GM12878 (cell line): ENCODE data around the gene SLC15A1. TPM values are rescaled to one million over a fixed set of nuclear protein-coding genes. Genes with fewer than 3 reads are reported as not detected.

Source experiments
- ATAC-seq: fragments of 200-7000 bp; cut with Tn5 transposase; 3 replicates; pipeline ENCODE4 v1.9.1; 2020; ENCODE audit warnings: mild to moderate bottlenecking, moderate library complexity
- BruUV-seq: library from RNA; stranded (reverse); fragments of 400-500 nt; replicated peaks from 2 replicates; lab custom pipeline; 2021; lab: Mats Ljungman, UMichigan
- CTCF ChIA-PET: fragments of 300-600 bp; sonication (Branson Sonifier 250); formaldehyde crosslinking; extraction: SDS; loops from one replicate; lab custom pipeline; 2021; ENCODE audit warnings: inconsistent platforms; lab: Yijun Ruan, JAX
- POLR2A ChIA-PET: fragments of 350-600 bp; formaldehyde crosslinking; extraction: SDS; loops from one replicate; lab custom pipeline; 2021; ENCODE audit warnings: inconsistent platforms; lab: Charles Lee
- RAD21 ChIA-PET: fragments of 300-600 bp; sonication (Branson Sonifier 250); formaldehyde crosslinking; loops from one replicate; lab custom pipeline; 2023; ENCODE audit warnings: antibody characterized with exemption; ENCODE audit not compliant: unreplicated experiment; lab: Charles Lee
- SMC1A ChIA-PET: fragments of 300-600 bp; sonication (Branson Sonifier 250); formaldehyde crosslinking; loops from one replicate; lab custom pipeline; 2023; ENCODE audit not compliant: unreplicated experiment, uncharacterized antibody; lab: Charles Lee
- DNase-seq: peaks from one replicate; pipeline ENCODE4 v3.0.0-alpha.2; 2011; ENCODE audit warnings: low read depth, low spot score
- FAIRE-seq: peaks from 3 replicates; lab custom pipeline; 2011; peaks lifted over from hg19 to GRCh38; lab: Jason Lieb, UNC
- H2AFZ ChIP-seq: 2 replicates; pipeline ENCODE4 v1.6.0; 2011; ENCODE audit warnings: low read depth, low read length, control low read depth; ENCODE audit not compliant: control insufficient read depth
- H3K27ac ChIP-seq: 2 replicates; pipeline ENCODE4 v1.5.1; 2011; ENCODE audit warnings: control low read depth; ENCODE audit not compliant: control insufficient read depth, insufficient read depth
- H3K27me3 ChIP-seq, 2 experiments: replicated peaks in 1 of 2; 2 replicates each; pipeline versions ENCODE4 v1.6.0 to v1.6.1; 2011; ENCODE audit warnings: low read length in 1 of 2; ENCODE audit not compliant: control insufficient read depth in 2 of 2, insufficient read depth in 2 of 2
- H3K36me3 ChIP-seq, 2 experiments: 2 replicates each; pipeline ENCODE4 v1.5.1; 2011; ENCODE audit warnings: low read length in 1 of 2; ENCODE audit not compliant: control insufficient read depth in 2 of 2, insufficient read depth in 2 of 2
- H3K4me1 ChIP-seq: 2 replicates; pipeline ENCODE4 v1.6.1; 2011; ENCODE audit warnings: mild to moderate bottlenecking, low read length, moderate library complexity, mixed read lengths; ENCODE audit not compliant: control insufficient read depth, insufficient read depth
- H3K4me2 ChIP-seq: 2 replicates; pipeline ENCODE4 v1.6.0; 2011; ENCODE audit warnings: control low read depth; ENCODE audit not compliant: control insufficient read depth, insufficient read depth
- H3K4me3 ChIP-seq: fragments of 200-600 bp; sonication (generic); 2 replicates; pipeline ENCODE4 v1.5.1; 2016
- H3K79me2 ChIP-seq: 2 replicates; pipeline ENCODE4 v1.6.0; 2011; ENCODE audit warnings: low read length; ENCODE audit not compliant: control insufficient read depth, insufficient read depth
- H3K9ac ChIP-seq: 2 replicates; pipeline ENCODE4 v1.8.0; 2011; ENCODE audit warnings: low read length, control low read depth, mixed read lengths; ENCODE audit not compliant: control insufficient read depth, insufficient read depth
- H3K9me3 ChIP-seq: replicated peaks from 3 replicates; pipeline ENCODE4 v1.5.1; 2011; ENCODE audit warnings: mild to moderate bottlenecking, low read length; ENCODE audit not compliant: control insufficient read depth, insufficient read depth
- H4K20me1 ChIP-seq: 2 replicates; pipeline ENCODE4 v1.6.0; 2011; ENCODE audit not compliant: control insufficient read depth, insufficient read depth
- BACH1 ChIP-seq: fragments of 450-650 bp; IDR thresholded peaks from 2 replicates; pipeline ENCODE4 v1.6.1; 2017; ENCODE audit warnings: mild to moderate bottlenecking, borderline replicate concordance
- BHLHE40 ChIP-seq, 2 experiments: fragments of 450-650 bp in 1 of 2; IDR thresholded peaks; 2 replicates each; pipeline ENCODE4 v1.6.1; 2011 to 2017; ENCODE audit warnings: low read depth in 2 of 2, borderline replicate concordance in 1 of 2, improper control_type of control experiment in 1 of 2, low read length in 1 of 2, mild to moderate bottlenecking in 1 of 2
- CHD1 ChIP-seq: IDR thresholded peaks from 2 replicates; pipeline ENCODE4 v1.6.1; 2012; ENCODE audit warnings: low read depth, low read length, improper control_type of control experiment
- GABPA ChIP-seq: IDR thresholded peaks from 2 replicates; pipeline ENCODE4 v1.6.1; 2014; ENCODE audit warnings: antibody characterized with exemption, low read depth, mild to moderate bottlenecking, inconsistent platforms
- MEF2A ChIP-seq: IDR thresholded peaks from 2 replicates; pipeline ENCODE4 v1.6.1; 2011; ENCODE audit warnings: low read depth, mild to moderate bottlenecking, low read length, moderate library complexity; ENCODE audit not compliant: insufficient read depth
- PAX8 ChIP-seq: fragments of 450-650 bp; IDR thresholded peaks from 2 replicates; pipeline ENCODE4 v1.6.1; 2017; ENCODE audit warnings: mild to moderate bottlenecking, moderate library complexity
- POLR2AphosphoS2 ChIP-seq: IDR thresholded peaks from 2 replicates; pipeline ENCODE4 v1.6.1; 2011; ENCODE audit warnings: low read depth, mild to moderate bottlenecking, low read length, improper control_type of control experiment, moderate library complexity
- RAD51 ChIP-seq: fragments of 450-650 bp; IDR thresholded peaks from 2 replicates; pipeline ENCODE4 v1.6.1; 2016; ENCODE audit warnings: moderate library complexity, mild to moderate bottlenecking, inconsistent platforms
- RB1 ChIP-seq: fragments of 450-650 bp; formaldehyde crosslinking; IDR thresholded peaks from 2 replicates; pipeline ENCODE4 v1.6.1; 2017; ENCODE audit warnings: mild to moderate bottlenecking, borderline replicate concordance
- WGBS: methylation state at CpG from one replicate; pipeline ENCODE4 v1.1.6; 2016; ENCODE audit warnings: low lambda C conversion rate; ENCODE audit not compliant: insufficient replicate concordance, insufficient coverage; ENCODE audit errors: missing lambda C conversion rate; 5-methylcytosine and 5-hydroxymethylcytosine counted together
- in situ Hi-C: fragments of 300-500 bp; cut with MboI; formaldehyde crosslinking; loops from 9 replicates; pipeline ENCODE4 v1.14.3; 2018; ENCODE audit warnings: mixed read lengths
- intact Hi-C: fragments of 100-400 bp; cut with micrococcal nuclease; formaldehyde crosslinking; loops from one replicate; pipeline ENCODE4 v1.14.2; 2022; ENCODE audit not compliant: unreplicated experiment
- polyA plus RNA-seq, 11 experiments: library from polyadenylated mRNA; depleted of rRNA in 4 of 11; unstranded in 6 of 11; stranded (reverse) in 5 of 11; fragments of >200 nt; fragmentation: Nextera tagmentation in 4 of 11; fragmentation: Illumina TruSeq in 1 of 11; extraction: Ambion mirVana in 4 of 11; extraction: Trizol in 1 of 11; gene quantifications; 1 replicate in 1 of 11; 2 replicates in 10 of 11; pipeline versions ENCODE4 v1.2.1 to v1.2.3, GENCODE V29; 2011 to 2016; ENCODE audit warnings: inconsistent platforms in 2 of 11, missing spikeins in 2 of 11, low read depth in 1 of 11
- total RNA-seq, 4 experiments: library from RNA; depleted of rRNA in 3 of 4; stranded (reverse); fragments of >200 nt in 3 of 4; fragmentation: Illumina TruSeq in 1 of 4; extraction: Trizol in 1 of 4; gene quantifications; 2 replicates each; pipeline versions ENCODE4 v1.2.1 to v1.2.3, GENCODE V29; 2013 to 2021
- TF ChIP-seq, protein P1 (sequence below): fragments of 450-650 bp; conservative IDR thresholded peaks from 2 replicates; pipeline ENCODE4 v1.6.1; 2017; ENCODE audit warnings: mild to moderate bottlenecking, moderate library complexity
- TF ChIP-seq, protein P2 (sequence below): IDR thresholded peaks from 2 replicates; pipeline ENCODE4 v1.6.1; 2011; ENCODE audit warnings: mild to moderate bottlenecking, low read depth, low read length, moderate library complexity; ENCODE audit not compliant: insufficient replicate concordance
- TF ChIP-seq, protein P3 (sequence below): IDR thresholded peaks from 2 replicates; pipeline ENCODE4 v1.6.1; 2011; ENCODE audit warnings: low read depth, mild to moderate bottlenecking, low read length, moderate library complexity, borderline replicate concordance; ENCODE audit errors: extremely low read depth
- TF ChIP-seq, protein P4 (sequence below): fragments of 450-650 bp; IDR thresholded peaks from 2 replicates; pipeline ENCODE4 v1.6.1; 2017; ENCODE audit warnings: mild to moderate bottlenecking, moderate library complexity

The SLC15A1 gene
- total and polyA plus RNA-seq, 10 of the 15 experiments (the other 5 are each of a cell fraction or from before 2014, with no cell fraction given): not detected

DNA sequence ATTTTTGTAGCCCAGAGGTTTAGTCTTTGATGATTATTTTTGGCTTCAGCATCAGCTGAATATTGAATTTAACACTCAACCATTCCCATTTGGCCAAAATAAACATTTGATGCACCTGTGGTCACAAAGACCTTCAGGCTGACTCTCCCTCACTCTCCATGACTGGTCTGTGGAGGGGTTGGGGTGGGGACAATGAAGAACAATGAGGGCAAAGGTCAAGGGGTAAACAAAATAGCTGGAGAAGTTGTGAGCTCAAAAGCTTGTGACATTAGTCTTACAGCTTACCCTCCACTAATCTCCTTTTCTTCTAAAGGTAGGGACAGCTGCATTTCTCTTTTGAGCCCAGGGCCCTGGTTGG lies 86.9 kb downstream of the SLC15A1 start (continued):
- TF ChIP-seq, protein P1, sequence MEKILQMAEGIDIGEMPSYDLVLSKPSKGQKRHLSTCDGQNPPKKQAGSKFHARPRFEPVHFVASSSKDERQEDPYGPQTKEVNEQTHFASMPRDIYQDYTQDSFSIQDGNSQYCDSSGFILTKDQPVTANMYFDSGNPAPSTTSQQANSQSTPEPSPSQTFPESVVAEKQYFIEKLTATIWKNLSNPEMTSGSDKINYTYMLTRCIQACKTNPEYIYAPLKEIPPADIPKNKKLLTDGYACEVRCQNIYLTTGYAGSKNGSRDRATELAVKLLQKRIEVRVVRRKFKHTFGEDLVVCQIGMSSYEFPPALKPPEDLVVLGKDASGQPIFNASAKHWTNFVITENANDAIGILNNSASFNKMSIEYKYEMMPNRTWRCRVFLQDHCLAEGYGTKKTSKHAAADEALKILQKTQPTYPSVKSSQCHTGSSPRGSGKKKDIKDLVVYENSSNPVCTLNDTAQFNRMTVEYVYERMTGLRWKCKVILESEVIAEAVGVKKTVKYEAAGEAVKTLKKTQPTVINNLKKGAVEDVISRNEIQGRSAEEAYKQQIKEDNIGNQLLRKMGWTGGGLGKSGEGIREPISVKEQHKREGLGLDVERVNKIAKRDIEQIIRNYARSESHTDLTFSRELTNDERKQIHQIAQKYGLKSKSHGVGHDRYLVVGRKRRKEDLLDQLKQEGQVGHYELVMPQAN: no peak
- TF ChIP-seq CHD1 (no peak), BHLHE40 (IDR thresholded peaks at IDR 0.05; ENCODE audit: borderline replicate concordance in 1 of 2, low read depth in 2 of 2, low read length in 1 of 2) (no peak), POLR2AphosphoS2 (no peak)

DNA sequence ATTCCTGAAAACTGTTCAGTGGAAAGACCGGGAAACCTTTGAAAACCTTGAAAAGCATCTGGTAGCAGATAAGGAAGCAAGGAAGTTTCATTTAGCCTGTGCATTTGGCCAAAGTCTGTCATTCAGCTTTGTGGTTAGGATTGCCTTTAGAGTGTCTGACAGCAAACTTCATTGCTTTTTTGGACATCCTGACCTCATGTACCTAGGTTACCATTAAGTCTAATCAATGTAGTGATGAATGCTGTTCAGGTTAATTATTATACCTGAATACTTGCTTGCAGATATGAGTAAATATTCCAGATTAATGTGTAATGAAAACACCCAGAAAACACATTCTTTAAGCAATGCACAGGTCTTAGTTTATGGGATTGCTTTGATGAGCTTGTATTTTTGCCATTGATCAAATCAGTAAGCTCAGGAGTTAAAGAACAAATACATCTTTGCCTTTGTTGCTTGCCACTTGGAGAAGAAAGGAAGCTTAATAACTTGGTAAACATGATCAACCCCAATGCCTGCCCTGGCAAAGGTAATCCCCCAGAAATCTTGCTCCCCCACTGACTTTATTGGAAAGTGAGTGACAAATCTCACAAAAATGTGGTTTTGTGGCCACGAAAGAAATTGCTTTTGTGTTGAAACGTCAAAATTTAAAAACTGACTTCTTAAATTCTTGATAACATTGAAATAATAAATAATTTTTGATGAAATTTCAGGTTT lies 87.4 kb downstream of the SLC15A1 start:
- ChIA-PET CTCF (interaction anchor here (0.6 to 2.1 kb wide), 8 partner anchors 12 to 368 kb away, joined by 3 to 10 read pairs (median 4); no protein-coding TSS in a partner anchor), RAD21 (interaction anchor here (1.7 to 1.8 kb wide), 2 partner anchors 12 to 219 kb away, joined by 6 read pairs; no protein-coding TSS in a partner anchor), POLR2A (no interaction called here), SMC1A (interaction anchor here (0.7 to 2.4 kb wide), 3 partner anchors 11 to 220 kb away, joined by 3 to 12 read pairs (median 12); no protein-coding TSS in a partner anchor)
- Histone ChIP-seq H3K27me3 (no peaks in the 10 kb centered on the region), H3K36me3 (no peaks in the 10 kb centered on the region), H4K20me1 (no peaks in the 10 kb centered on the region), H2AFZ (no peak overlapping the region), H3K4me3 (no peak overlapping the region), H3K4me2 (no peak overlapping the region), H3K79me2 (no peaks in the 10 kb centered on the region), H3K27ac (no peak overlapping the region), H3K9ac (no peak overlapping the region), H3K4me1 (no peaks in the 10 kb centered on the region), H3K9me3 (no peaks in the 10 kb centered on the region)
- intact Hi-C loops (no loop called here), in situ Hi-C loops (no loop called here)
- ATAC-seq: peak; percentile 39; the same call in 1 of the 3 replicates
- BruUV-seq: no TSS peak
- 2% methylated on average over 3 of the region's 3 CpGs for WGBS
- DNase-seq: no peak
- no peak for FAIRE-seq
- TF ChIP-seq RB1 (no peak), RAD51 (no peak), GABPA (no peak), PAX8 (no peak), CHD1 (no peak), BACH1 (no peak), MEF2A (no peak), BHLHE40 (IDR thresholded peaks at IDR 0.05; ENCODE audit: borderline replicate concordance in 1 of 2, low read depth in 2 of 2, low read length in 1 of 2) (no peak)
- TF ChIP-seq, protein P2, sequence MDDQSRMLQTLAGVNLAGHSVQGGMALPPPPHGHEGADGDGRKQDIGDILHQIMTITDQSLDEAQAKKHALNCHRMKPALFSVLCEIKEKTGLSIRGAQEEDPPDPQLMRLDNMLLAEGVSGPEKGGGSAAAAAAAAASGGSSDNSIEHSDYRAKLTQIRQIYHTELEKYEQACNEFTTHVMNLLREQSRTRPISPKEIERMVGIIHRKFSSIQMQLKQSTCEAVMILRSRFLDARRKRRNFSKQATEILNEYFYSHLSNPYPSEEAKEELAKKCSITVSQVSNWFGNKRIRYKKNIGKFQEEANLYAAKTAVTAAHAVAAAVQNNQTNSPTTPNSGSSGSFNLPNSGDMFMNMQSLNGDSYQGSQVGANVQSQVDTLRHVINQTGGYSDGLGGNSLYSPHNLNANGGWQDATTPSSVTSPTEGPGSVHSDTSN: no peak
- TF ChIP-seq, protein P3, sequence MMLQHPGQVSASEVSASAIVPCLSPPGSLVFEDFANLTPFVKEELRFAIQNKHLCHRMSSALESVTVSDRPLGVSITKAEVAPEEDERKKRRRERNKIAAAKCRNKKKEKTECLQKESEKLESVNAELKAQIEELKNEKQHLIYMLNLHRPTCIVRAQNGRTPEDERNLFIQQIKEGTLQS: no peak
- TF ChIP-seq, protein P4, sequence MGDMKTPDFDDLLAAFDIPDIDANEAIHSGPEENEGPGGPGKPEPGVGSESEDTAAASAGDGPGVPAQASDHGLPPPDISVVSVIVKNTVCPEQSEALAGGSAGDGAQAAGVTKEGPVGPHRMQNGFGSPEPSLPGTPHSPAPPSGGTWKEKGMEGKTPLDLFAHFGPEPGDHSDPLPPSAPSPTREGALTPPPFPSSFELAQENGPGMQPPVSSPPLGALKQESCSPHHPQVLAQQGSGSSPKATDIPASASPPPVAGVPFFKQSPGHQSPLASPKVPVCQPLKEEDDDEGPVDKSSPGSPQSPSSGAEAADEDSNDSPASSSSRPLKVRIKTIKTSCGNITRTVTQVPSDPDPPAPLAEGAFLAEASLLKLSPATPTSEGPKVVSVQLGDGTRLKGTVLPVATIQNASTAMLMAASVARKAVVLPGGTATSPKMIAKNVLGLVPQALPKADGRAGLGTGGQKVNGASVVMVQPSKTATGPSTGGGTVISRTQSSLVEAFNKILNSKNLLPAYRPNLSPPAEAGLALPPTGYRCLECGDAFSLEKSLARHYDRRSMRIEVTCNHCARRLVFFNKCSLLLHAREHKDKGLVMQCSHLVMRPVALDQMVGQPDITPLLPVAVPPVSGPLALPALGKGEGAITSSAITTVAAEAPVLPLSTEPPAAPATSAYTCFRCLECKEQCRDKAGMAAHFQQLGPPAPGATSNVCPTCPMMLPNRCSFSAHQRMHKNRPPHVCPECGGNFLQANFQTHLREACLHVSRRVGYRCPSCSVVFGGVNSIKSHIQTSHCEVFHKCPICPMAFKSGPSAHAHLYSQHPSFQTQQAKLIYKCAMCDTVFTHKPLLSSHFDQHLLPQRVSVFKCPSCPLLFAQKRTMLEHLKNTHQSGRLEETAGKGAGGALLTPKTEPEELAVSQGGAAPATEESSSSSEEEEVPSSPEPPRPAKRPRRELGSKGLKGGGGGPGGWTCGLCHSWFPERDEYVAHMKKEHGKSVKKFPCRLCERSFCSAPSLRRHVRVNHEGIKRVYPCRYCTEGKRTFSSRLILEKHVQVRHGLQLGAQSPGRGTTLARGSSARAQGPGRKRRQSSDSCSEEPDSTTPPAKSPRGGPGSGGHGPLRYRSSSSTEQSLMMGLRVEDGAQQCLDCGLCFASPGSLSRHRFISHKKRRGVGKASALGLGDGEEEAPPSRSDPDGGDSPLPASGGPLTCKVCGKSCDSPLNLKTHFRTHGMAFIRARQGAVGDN: no peak
